MM.1S (cell line): ENCODE measurements around the gene MME.

Experiments used
- DNase-seq: peaks from one replicate; pipeline ENCODE4 v3.0.0-alpha.2; 2015
- H2AFZ ChIP-seq: fragments of 300-600 bp; sonication (generic); 2 replicates; pipeline ENCODE4 v1.6.0; 2016; ENCODE audit warnings: antibody characterized with exemption, low read length
- H3F3A ChIP-seq: fragments of 300-600 bp; sonication (generic); 2 replicates; pipeline ENCODE4 v1.6.1; 2016; ENCODE audit warnings: mild to moderate bottlenecking, antibody characterized with exemption, low read length, moderate library complexity, mixed read lengths; ENCODE audit not compliant: insufficient read depth
- H3K27ac ChIP-seq: fragments of 300-600 bp; sonication (generic); 2 replicates; pipeline ENCODE4 v1.5.1; 2016; ENCODE audit warnings: mild to moderate bottlenecking, low read length
- H3K27me3 ChIP-seq: fragments of 300-600 bp; sonication (generic); replicated peaks from 2 replicates; pipeline ENCODE4 v1.6.0; 2016; ENCODE audit warnings: low read length; ENCODE audit not compliant: insufficient read depth
- H3K36me3 ChIP-seq: fragments of 300-600 bp; sonication (generic); replicated peaks from 2 replicates; pipeline ENCODE4 v1.6.1; 2016; ENCODE audit warnings: mild to moderate bottlenecking, low read length, mixed read lengths; ENCODE audit not compliant: insufficient read depth
- H3K4me1 ChIP-seq: fragments of 300-600 bp; sonication (generic); 2 replicates; pipeline ENCODE4 v1.6.1; 2016; ENCODE audit warnings: low read length, mixed read lengths
- H3K4me2 ChIP-seq: fragments of 300-600 bp; sonication (generic); 2 replicates; pipeline ENCODE4 v1.6.0; 2016; ENCODE audit warnings: low read depth, low read length
- H3K4me3 ChIP-seq: fragments of 300-600 bp; sonication (generic); 2 replicates; pipeline ENCODE4 v1.5.1; 2016; ENCODE audit warnings: low read length, mixed read lengths
- H3K79me2 ChIP-seq: fragments of 300-600 bp; sonication (generic); 2 replicates; pipeline ENCODE4 v1.6.1; 2016; ENCODE audit warnings: mixed run types, low read length, mixed read lengths
- H3K9ac ChIP-seq: fragments of 300-600 bp; sonication (generic); 2 replicates; pipeline ENCODE4 v1.6.1; 2016; ENCODE audit warnings: low read length, mixed read lengths
- H3K9me2 ChIP-seq: fragments of 300-600 bp; sonication (generic); replicated peaks from 2 replicates; pipeline ENCODE4 v1.6.1; 2016; ENCODE audit warnings: mild to moderate bottlenecking, low read length, mixed read lengths; ENCODE audit not compliant: insufficient read depth
- H3K9me3 ChIP-seq: fragments of 300-600 bp; sonication (generic); replicated peaks from 2 replicates; pipeline ENCODE4 v1.6.1; 2016; ENCODE audit warnings: mild to moderate bottlenecking, low read length, mixed read lengths; ENCODE audit not compliant: insufficient read depth
- H4K20me1 ChIP-seq: fragments of 300-600 bp; sonication (generic); 2 replicates; pipeline ENCODE4 v1.6.1; 2016; ENCODE audit warnings: mild to moderate bottlenecking, low read length, moderate library complexity, mixed read lengths; ENCODE audit not compliant: insufficient read depth
- EZH2 ChIP-seq: fragments of 300-600 bp; sonication (generic); optimal IDR thresholded peaks from 2 replicates; pipeline ENCODE3; 2017; ENCODE audit warnings: low read depth, mild to moderate bottlenecking, antibody characterized with exemption, low read length, mixed read lengths
- EZH2phosphoT487 ChIP-seq: fragments of 300-600 bp; sonication (generic); IDR thresholded peaks from 2 replicates; pipeline ENCODE4 v1.6.1; 2018; ENCODE audit warnings: antibody characterized with exemption, low read length
- TF ChIP-seq, protein P1 (sequence below): fragments of 300-600 bp; sonication (generic); IDR thresholded peaks from 2 replicates; pipeline ENCODE4 v1.5.1; 2016; ENCODE audit warnings: antibody characterized with exemption, low read length, mixed read lengths

Gene MME

DNA sequence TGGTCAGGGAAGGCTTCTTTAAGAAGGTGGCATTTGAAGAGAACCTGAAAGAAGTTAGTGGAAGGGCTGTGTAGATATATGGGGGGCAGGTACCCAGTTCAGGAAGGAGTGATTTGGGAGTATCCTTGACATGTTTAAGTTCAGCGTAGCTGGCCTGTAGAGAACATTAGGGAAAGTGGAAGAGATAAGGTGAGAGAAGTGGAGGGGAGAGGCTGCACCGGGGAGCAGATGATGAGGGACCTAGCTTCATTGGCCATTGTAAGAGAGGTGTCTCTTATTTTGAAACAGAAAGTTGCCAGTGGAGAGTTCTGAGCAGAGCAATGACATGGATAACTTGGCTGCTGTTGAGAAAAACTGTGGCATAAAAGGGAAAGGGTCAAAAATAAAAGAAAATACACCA, 44.6 kb upstream of the MME start:
- TF ChIP-seq EZH2 = no peak
- TF ChIP-seq EZH2phosphoT487 = no peak
- TF ChIP-seq, protein P1, sequence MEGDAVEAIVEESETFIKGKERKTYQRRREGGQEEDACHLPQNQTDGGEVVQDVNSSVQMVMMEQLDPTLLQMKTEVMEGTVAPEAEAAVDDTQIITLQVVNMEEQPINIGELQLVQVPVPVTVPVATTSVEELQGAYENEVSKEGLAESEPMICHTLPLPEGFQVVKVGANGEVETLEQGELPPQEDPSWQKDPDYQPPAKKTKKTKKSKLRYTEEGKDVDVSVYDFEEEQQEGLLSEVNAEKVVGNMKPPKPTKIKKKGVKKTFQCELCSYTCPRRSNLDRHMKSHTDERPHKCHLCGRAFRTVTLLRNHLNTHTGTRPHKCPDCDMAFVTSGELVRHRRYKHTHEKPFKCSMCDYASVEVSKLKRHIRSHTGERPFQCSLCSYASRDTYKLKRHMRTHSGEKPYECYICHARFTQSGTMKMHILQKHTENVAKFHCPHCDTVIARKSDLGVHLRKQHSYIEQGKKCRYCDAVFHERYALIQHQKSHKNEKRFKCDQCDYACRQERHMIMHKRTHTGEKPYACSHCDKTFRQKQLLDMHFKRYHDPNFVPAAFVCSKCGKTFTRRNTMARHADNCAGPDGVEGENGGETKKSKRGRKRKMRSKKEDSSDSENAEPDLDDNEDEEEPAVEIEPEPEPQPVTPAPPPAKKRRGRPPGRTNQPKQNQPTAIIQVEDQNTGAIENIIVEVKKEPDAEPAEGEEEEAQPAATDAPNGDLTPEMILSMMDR = no peak
- Histone ChIP-seq H2AFZ (no peak overlapping the region), H3K9me3 (no peaks in the 10 kb centered on the region), H3K4me3 (no peak overlapping the region), H3K4me1 (no peaks in the 10 kb centered on the region), H3K36me3 (no peaks in the 10 kb centered on the region), H3F3A (no peaks in the 10 kb centered on the region), H3K79me2 (no peaks in the 10 kb centered on the region), H3K4me2 (no peak overlapping the region), H3K27me3 (no peaks in the 10 kb centered on the region), H3K9me2 (no peaks in the 10 kb centered on the region), H3K9ac (no peak overlapping the region), H3K27ac (no peak overlapping the region), H4K20me1 (no peaks in the 10 kb centered on the region)
- no peak for DNase-seq

GRCh38 chr3:155037508-155038202, 42.5 kb upstream of the MME start:
- no peak overlapping the region for H3K4me3 ChIP-seq
- H4K20me1 ChIP-seq = no peaks in the 10 kb centered on the region
- H3K79me2 ChIP-seq = no peaks in the 10 kb centered on the region
- H3K27ac ChIP-seq = no peak overlapping the region
- H3K9me3 ChIP-seq = no peaks in the 10 kb centered on the region
- H3K4me1 ChIP-seq = no peaks in the 10 kb centered on the region
- no peak overlapping the region for H2AFZ ChIP-seq
- H3K36me3 ChIP-seq = no peaks in the 10 kb centered on the region
- H3F3A ChIP-seq = no peaks in the 10 kb centered on the region
- DNase-seq = no peak
- H3K27me3 ChIP-seq = no peaks in the 10 kb centered on the region
- no peak overlapping the region for H3K9ac ChIP-seq
- no peak overlapping the region for H3K4me2 ChIP-seq
- no peaks in the 10 kb centered on the region for H3K9me2 ChIP-seq
- no peak for TF ChIP-seq EZH2
- TF ChIP-seq EZH2phosphoT487 = no peak
- TF ChIP-seq, protein P1 = no peak

- Histone ChIP-seq H4K20me1 (no peaks in the 10 kb centered on the region), H3K79me2 (no peaks in the 10 kb centered on the region), H3K4me1 (no peaks in the 10 kb centered on the region), H3K27me3 (no peaks in the 10 kb centered on the region), H2AFZ (no peak overlapping the region), H3F3A (no peaks in the 10 kb centered on the region), H3K27ac (no peak overlapping the region), H3K36me3 (no peaks in the 10 kb centered on the region), H3K9me3 (no peaks in the 10 kb centered on the region), H3K4me2 (no peak overlapping the region), H3K9me2 (no peaks in the 10 kb centered on the region), H3K9ac (no peak overlapping the region), H3K4me3 (no peak overlapping the region)
- TF ChIP-seq, protein P1 = no peak
- no peak for TF ChIP-seq EZH2
- no peak for TF ChIP-seq EZH2phosphoT487
- no peak for DNase-seq
Observed at GRCh38 chr3:155038203-155038554, 41.9 kb upstream of the MME start.
